DMS53 (cell line): ENCODE measurements around the gene MCF2L.

Source experiments
- DNase-seq: peaks from one replicate; lab custom pipeline; 2025; lab: John Stamatoyannopoulos, UW

MCF2L gene

GRCh38 chr13:112979406-112979902 lies 10.4 kb downstream of the MCF2L start:
- no peak for DNase-seq

- DNase-seq: no peak
Observed at GRCh38 chr13:112980434-112980833, 11.4 kb downstream of the MCF2L start.

- DNase-seq: no peak
Observed at GRCh38 chr13:112981451-112981850, 12.4 kb downstream of the MCF2L start.

- DNase-seq: peak; percentile 6
Observed at GRCh38 chr13:112982281-112983041, 13.4 kb downstream of the MCF2L start.

- DNase-seq: no peak
Observed at GRCh38 chr13:112983042-112983305, 14.0 kb downstream of the MCF2L start.

GRCh38 chr13:112983428-112984196 lies 14.6 kb downstream of the MCF2L start:
- DNase-seq: peak; percentile 89

- DNase-seq: peak; percentile 62
Observed at GRCh38 chr13:112984501-112984900, 15.5 kb downstream of the MCF2L start.

- peak; percentile 74 for DNase-seq
Observed at GRCh38 chr13:112984954-112985802, 16.2 kb downstream of the MCF2L start.

GRCh38 chr13:112985803-112986408 lies 16.9 kb downstream of the MCF2L start:
- DNase-seq: peak; percentile 15

- no peak for DNase-seq
Observed at GRCh38 chr13:112986470-112986869, 17.5 kb downstream of the MCF2L start.

GRCh38 chr13:112986946-112987681 lies 18.1 kb downstream of the MCF2L start:
- DNase-seq: no peak

- no peak for DNase-seq
Observed at GRCh38 chr13:112987682-112988024, 18.6 kb downstream of the MCF2L start.

- DNase-seq: peak; percentile 95
Observed at GRCh38 chr13:112990783-112991182, 21.8 kb downstream of the MCF2L start.

- peak; percentile 72 for DNase-seq
Observed at GRCh38 chr13:112991609-112992008, 22.6 kb downstream of the MCF2L start.

- DNase-seq: no peak
Observed at GRCh38 chr13:112992931-112993680, 24.1 kb downstream of the MCF2L start.

- no peak for DNase-seq
Observed at GRCh38 chr13:112994084-112994780, 25.2 kb downstream of the MCF2L start.

GRCh38 chr13:112994781-112995355 lies 25.9 kb downstream of the MCF2L start:
- no peak for DNase-seq

- peak; percentile 16 for DNase-seq
Observed at GRCh38 chr13:112995395-112996191, 26.6 kb downstream of the MCF2L start.

- peak; percentile 64 for DNase-seq
Observed at GRCh38 chr13:112996671-112997091, 27.7 kb downstream of the MCF2L start.
